Measurements from ENCODE around the gene CDK3.
"Not testable (repeated sequence)": the region's sequence is repeated elsewhere in the genome, so short reads cannot be mapped to it uniquely, and the experiment has no call there.

Gene CDK3

DNA sequence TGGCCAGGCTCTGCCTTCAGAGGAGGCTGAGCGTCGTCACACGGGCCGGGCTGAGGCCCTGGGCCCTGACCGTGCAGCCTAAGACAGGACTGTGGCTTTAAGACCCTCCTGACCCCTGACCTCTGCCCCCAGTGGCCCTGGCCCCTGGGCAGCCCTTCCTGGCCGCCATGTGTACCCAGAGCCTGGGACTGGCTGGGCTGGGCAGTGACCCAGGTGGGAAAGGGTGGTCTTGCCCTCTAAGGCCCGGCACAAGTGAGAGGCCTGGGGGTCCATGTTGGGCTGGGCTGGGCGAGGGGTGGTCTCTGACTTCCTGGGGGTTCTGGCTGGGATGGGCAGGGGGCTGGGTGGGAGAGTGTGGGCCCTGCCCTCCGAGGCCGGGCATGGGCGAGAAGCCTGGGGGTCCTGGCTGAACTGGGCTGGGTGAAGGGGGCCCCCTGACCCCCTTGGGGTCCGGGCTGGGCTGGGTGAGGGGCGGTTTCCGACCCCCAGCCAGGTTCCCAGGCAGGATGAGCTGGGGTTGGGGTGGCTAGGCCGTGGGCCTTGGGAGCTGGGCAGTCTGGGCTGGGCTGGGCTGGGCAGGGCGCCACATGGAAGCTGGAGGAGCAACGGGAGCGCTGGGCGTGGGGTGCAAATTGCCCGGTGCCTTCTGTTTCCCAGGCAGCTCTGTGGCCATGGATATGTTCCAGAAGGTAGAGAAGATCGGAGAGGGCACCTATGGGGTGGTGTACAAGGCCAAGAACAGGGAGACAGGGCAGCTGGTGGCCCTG lies at the start of gene CDK3:
CDK3 (plus strand) TSS at position 101 of the 767 bp plus-strand sequence; CDS start at position 672, 571 bp downstream.
- DNase-seq = no peak

DNA sequence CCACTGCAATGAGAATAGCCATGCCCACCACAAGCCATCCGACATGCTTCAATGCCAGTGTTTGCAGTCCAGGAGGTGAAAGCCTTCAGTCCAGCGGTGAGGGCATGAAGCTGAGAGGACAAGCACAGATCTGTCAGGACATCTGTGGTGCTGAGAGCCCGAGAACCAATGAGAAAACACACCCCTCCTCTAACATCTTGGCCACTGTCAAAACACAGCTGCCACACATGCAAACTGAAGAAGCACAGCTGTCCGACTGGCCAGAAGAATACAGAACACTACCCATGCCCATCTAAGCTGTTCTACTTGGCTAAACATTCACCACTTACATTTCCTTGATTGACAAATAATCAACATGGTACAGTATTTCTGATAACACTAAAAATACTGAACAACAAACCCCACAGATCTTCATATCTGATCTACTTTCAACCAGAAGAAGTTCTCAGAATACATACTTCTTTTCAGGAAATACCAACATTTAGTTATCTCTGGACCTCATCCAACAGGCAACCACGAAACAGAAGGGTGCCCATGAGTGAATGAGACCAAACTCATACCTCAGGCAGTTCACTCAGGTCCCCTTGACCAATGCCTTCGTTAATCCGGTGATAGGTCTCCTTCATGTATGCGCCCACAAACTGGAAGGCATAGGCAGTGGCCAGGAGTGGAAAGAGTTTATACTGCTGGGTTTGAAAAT lies 49.6 kb upstream of the CDK3 start:
- DNase-seq = no peak

DNA sequence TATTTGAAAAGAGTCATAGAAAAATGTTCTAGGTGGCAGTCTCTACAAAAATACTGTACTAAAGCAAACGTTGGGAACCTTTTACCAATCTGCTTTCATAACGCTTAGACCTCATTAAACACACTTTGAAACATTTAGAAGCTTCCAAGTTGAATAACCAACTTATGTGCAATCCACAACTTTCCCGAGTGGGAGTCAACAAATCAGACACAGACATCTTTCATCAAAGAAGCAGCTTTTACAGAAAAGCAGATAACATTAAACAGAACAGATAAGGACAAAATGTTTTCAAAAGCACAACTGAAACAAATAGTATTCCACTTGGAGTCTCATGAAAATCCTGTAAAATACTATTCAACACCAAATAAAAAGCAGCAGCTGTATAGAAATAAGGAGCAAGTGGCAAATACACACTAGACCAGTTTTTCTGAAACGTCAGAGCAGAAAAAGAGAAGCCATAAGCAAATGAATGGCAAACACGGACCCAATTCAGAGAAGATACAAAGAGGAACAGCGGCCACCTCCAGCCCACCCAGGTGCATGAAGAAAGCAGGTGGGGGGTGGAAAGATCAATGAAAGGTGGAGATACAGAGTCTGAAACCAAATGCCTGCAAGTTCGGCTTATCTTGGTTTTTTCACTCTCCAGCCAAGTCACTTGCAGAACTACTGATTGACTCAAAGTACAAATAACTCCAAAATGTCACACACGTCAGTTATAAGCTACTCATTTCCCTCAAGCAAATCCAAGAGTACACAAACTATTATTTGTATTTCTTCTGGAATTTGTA lies 41.4 kb upstream of the CDK3 start:
- no peak for DNase-seq

DNA sequence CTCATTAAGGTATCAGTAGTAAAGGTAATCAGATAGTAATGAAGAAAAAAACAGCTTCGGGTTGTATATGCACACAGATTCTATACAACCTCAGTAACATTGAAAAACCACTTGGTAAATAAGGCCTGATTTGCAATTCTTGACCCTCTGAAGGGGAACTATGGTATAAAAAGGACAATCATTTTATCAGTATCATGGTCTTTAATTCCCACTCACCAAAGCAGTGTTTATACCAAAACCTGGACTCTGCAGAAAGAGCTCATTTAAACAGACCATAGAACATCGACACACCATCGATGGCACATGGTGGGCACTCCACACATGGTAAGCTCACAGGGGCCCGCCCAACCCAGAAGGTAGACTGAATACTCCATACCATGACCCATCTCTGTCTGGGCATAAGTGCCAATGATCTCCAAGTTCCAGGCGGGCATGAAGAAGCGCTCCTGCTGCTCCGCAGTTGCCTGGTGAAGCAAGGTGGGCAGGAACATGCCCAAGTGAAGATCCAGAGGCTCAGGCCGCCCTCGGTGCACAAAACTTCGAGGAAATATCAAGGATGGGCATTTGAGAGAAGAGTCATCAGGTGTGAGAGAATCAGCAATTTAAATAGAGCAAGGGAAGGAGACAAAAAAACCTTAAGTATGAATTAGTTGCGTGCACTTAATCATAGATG lies 40.7 kb upstream of the CDK3 start:
- DNase-seq = no peak

DNA sequence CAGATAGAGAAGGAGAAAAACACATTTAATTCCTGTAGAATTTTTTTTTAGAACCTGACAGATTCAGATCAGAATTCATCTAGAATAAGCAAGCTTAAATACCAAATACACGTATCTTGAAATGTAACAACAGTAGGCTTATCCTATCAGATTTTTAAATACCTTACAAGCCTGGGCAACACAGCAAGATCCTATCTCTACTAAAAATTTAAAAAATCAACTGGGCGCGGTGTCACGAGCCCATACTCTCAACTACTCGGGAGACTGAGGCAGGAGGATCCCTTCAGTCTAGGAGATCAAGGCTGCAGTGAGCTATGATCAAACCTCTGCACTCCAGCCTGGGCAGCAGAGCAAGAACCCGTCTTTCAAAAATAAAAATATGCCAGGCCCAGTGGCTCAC lies 35.2 kb upstream of the CDK3 start:
- no peak for DNase-seq

DNA sequence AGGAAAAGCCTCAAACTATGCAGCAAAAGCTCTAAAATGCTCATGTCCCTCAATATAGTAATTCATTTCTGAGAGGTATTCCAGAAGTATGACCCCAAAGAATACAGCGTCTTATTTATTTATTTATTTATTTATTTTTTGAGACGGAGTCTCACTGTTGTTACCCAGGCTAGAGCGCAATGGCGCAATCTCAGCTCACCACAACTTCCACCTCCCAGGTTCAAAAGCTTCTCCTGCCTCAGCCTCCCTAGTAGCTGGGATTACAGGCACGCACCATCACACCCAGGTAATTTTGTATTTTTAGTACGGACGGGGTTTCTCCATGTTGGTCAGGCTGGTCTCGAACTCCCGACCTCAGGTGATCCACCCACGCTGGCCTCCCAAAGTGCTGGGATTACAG lies 31.6 kb upstream of the CDK3 start:
- not testable (repeated sequence) for DNase-seq

DNA sequence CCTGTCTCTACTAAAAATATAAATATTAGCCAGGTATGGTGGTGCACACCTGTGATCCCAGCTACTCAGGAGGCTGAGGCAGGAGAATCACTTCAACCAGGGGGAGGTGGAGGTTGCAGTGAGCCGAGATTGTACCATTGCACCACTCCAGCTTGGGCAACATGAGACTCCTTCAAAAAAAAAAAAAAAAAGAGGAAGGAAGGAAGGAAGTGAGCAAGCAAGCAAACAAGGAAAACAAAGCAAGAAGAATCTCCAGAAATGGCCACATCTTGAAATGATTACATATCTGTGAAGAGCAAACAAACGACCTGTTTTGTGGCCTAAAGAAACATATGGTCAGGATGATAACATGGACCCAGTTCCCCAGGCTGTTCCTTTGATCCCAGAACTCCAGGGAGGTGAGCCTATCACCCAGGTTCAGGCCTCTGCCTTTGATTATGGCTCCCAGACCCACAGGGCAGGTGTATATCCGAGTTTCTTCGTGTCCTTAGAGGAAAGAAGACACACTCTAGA lies 30.6 kb upstream of the CDK3 start:
- DNase-seq = no peak

DNA sequence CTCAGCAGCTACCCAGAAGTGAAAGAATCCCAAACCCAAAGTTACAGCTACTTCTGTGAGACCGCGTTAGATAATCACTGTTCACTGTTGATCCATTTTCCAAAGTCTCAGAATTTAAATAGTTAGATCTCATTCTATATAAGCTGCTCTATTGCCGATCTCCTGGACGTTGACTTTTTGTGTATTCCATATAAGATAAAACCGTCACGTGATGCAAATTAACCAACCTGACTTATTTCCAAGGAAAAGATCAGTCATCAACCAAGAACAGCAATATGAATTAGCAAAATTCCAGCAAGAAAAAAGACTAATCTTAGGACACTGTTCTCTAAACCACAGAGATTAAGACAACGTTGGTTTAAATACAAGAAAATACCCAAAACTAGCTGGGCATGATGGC lies 30.0 kb upstream of the CDK3 start:
- DNase-seq = no peak

DNA sequence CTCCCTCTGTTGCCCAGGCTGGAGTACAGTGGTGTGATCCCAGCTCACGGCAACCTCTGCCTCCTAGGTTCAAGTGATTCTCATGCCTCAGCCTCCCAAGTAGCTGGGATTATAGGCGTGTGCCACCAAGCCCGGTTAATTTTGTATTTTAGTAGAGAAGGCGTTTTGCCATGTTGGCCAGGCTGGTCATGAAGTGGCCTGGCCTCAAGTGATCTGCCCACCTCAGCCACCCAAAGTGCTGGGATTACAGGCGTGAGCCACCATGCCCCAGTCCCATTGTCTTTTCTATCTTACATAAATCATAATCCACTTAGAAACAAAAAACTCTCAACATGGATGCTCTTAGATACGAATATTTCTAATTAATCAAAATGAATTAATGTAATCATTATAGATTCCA lies 25.5 kb upstream of the CDK3 start:
- DNase-seq = not testable (repeated sequence)

DNA sequence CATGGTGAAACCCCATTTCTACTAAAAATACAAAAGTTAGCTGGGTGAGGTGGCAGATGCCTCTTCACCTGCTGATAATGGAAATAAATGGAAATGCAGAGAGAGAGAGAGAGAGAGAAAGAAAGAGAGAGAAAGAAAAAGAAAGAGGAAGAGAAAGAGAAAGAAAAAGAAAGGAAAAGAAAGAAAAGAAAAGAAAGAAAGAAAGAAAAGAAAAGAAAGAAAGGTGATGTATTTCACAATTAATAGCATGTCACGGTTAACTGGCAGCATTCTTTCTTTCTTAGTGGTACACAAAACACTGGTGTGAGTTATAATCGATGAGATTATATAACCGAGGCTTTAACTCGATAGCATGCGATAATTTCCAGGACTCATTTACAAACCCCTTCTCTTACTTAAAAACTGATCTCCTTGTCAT lies 24.9 kb upstream of the CDK3 start:
- no peak for DNase-seq

DNA sequence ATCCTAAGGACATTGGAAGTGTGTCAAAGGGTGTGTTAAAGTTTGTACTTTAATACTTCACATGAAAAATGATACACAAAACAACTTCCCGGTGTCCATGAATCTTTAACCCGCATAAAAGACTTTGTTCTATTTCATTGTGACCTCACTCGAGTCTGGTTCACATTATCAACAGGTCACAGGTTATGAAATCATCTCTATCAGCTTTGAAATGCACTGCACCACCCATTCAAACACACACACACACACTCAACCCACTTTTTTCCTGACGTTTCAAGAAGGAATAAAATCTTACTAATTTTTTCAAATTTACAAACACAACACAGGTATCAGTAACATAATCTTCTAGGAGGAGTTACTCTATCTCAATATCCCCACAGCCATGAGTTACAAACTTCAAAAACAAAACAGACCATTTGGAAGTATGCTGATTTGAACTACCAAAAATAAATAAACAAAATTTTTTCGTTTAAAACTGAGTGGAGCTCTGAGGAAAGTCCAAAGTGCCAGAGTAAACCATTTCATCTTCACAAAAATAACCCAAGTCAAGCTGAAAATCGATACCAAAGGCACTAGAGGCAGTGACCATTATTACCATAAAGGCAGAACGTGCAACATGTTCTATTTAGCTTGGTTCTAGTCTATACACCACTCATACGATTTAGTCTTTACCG lies 24.3 kb upstream of the CDK3 start:
- DNase-seq = no peak

DNA sequence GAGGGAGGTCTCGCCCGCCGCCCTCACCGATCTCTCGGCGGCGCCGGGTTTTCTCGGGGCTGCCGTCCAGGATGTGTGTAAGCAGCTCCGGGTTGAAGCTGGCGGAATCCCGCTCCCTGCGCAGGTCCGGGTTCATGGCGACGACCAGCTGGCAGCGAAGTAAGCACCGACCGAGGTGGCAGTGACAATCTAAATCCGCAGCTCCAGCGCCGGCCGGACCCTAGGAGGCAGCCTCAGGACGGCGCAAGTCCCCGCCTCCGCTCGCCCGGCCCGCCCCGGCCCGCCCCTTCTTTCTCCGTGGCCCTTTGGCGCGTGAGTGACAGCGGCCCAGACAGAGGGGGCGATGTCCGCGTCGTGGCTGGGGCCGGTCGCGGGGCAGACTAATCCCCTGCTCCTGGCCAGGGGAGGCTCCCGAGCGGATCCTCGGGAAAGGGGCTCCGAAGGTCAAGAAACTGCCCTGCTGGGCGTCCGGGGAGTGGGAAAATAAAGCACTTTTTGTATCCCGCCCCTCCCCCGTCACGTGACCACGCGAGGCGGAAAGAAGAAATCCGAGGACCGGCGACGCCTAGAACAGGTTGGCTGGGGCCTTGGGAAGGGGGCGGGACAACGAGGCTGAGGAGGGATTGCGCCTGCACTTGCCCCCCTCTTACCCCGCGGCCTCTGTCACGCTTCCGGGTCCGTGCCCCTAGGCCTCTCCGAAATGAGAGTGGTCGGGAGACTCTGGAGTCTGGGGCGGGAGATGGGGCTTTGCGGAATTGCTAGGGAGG lies 21.5 kb upstream of the CDK3 start, which contains the start of the genes ACOX1 and TEN1:
ACOX1 (minus strand) TSS at position 229 of the 767 bp plus-strand sequence; CDS start at position 136, 93 bp downstream.
TEN1 (plus strand) TSS at position 303 of the 767 bp plus-strand sequence. CDS start 6,953 bp downstream, outside the sequence.
- peak; percentile 98 for DNase-seq

DNA sequence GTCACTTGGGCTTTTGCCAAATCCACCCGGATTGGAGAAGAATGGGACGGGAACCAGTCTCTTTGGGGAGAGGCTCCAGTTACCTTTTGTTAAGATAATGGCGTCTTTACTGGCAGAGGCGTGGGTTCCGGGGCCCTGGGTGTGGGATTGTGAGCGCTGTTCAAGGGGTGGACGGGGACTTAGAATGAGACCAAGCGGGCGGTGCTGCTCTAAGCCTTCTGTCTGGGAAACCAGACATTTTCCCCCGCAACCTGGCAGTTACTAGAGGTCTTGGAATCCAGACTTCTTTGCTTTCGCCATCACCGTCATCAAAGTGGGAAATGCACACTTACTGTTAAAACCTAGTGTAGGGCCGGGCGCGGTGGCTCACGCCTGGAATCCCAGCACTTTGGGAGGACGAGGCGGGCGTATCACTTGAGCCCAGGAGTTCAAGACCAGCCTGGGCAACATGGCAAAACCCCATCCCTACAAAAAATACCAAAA lies 20.9 kb upstream of the CDK3 start:
- no peak for DNase-seq

DNA sequence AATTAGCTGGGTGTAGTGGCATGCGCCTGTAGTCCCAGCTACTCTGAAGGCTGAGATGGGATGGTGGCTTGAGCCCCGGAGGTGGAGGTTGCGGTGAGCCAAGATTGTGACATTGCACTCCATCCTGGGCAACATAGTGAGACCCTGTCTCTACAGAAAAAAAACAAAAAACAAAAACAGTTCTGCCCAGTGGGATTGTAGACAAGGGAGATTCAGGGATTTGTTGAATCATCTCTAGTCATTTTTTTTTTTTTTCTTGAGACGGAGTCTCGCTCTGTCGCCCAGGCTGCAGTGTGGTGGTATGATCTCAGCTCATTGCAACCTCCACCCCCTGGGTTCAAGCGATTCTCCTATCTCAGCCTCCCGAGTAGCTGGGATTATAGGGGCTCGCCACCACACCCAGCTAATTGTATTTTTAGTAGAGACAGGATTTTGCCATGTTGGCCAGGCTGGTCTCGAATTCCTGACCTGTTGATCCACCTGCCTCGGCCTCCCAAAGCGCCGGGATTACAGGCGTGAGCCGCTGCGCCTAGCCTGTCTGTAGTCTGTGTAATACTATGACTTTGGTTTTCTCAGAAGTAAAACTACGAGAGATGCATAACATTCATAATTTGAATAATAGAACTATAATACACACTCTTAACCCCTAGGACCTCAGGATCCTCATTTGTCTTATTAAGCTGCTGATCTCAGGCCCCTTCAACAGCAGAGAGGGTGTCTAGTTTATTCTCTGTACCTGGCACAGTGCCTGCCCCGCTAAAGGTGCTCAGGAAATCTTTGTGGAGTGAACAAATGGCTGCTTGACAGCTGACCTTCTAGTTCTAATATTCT lies 20.3 kb upstream of the CDK3 start:
- peak; percentile 36 for DNase-seq

DNA sequence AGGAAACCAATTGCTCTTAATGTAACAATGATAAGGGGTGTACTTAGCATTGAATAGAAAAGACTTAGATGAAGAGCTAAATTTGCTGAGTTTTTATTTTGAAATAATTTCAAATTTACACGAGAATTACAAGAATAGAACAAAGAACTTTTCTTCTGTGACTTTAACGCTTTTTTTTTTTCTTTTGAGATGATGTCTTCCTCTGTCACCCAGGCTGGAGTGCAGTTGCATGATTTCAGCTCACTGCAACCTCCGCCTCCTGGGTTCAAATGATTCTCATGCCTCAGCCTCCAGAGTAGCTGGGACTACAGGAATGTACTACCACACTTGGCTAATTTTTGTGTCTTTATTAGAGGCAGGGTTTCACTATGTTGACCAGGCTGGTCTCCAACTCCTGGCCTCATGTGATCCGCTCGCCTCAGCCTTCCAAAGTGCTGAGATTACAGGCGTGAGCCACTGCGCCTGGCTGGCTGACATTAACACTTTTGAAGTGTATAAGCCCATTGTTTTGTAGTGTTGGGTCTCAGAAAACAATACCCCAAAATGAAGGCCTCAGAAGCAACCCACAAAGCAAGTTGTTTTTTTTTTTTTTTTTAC lies 19.5 kb upstream of the CDK3 start:
- DNase-seq = no peak

DNA sequence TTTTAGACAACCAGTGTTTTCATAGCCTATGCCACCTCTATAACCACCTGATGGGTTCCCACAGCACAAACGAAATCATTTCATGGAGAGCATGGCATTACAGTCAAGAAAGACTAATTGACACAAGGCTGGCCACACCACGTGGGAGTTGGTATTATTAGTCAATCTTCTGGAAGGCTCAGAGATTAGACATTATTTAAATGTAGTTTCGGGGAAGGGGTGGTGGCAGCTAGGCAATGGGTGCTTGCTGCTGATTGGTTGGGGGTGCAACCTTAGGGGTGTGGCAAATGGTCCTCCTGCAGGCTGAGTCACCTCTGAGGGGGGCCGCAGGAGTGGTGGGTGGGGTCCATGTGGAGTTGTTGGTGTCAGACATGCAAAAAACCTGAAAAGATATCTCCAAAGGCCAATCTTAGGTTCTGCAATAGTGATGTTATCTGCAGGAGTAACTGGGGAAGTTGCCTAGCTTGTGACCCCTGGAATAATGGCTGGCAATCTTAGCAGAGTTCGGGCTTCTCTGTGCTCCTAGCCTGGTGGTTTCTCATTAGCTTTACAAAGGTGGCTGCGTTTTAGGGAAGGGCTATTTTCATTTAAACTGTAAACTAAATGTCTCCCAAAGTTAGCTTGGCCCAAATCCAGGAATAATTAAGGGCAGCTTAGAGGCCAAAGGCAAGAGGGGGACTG lies 17.0 kb upstream of the CDK3 start:
- no peak for DNase-seq

DNA sequence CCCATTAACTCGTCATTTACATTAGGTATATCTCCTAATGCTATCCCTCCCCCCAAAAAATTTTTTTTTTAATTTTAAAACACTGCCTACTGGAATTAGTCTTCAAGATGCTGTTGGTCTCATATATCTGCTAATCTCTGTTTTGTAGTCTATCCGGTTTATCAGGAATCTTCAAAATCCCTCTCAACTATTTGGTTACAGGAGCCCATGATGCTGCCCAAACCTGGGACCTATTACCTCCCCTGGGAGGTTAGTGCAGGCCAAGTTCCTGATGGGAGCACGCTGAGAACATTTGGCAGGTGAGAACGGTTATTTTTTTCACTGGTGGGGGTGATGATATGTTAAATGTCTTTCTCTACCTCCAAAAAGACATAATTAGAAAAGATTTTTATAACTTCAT lies 14.7 kb upstream of the CDK3 start:
- no peak for DNase-seq

DNA sequence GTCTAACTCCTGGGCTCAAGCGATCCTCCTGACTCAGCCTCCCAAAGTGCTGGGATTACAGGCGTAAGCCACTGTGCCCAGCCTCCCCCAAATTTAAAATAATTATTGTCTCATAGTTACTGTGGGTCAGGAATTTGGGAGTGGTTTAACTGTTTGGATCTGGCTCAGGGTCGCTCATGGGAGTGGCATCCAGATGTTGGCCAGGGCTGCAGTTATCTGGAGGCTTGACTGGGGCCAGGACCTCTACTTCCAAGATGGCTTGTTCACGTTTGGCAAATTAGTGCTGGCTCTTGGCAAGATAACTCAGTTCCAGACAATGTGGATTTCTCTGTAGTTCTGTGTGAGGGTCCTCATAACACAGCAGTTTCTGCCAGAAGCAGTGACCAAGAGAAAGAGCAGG lies 13.6 kb upstream of the CDK3 start:
- DNase-seq = no peak

DNA sequence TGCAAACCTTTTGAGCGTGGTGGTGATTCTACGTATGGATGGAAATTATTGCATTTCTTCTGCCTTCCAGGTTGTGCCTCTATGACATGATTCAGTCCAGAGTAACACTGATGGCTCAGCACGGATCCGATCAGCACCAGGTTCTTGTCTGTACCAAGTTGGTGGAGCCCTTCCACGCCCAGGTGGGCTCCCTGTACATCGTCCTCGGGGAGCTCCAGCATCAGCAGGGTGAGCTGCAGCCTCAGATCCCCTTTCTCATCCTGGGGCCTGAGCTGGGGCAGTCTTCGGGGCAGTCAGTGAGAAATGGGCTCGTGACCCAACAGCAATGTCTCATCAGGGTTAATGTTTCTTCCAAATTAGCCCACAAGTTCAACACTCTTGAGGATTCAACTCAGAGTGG lies 9.3 kb upstream of the CDK3 start:
- no peak for DNase-seq

All from RPMI8226 (cell line).